DND-41 (cell line): ENCODE results near the gene FRMD8.
A peak's percentile ranks its signal among the peaks of the same experiment; 100 is the strongest.

Experiments used
- ATAC-seq: fragments of 200-7000 bp; cut with Tn5 transposase; 3 replicates; pipeline ENCODE4 v1.9.1; 2021; ENCODE audit warnings: low read depth; ENCODE audit not compliant: insufficient read depth
- DNase-seq: peaks from one replicate; pipeline ENCODE4 v3.0.0-alpha.2; 2020
- H2AFZ ChIP-seq: 2 replicates; pipeline ENCODE4 v1.6.0; 2012; ENCODE audit warnings: low read depth, low read length
- H3K27ac ChIP-seq: 2 replicates; pipeline ENCODE4 v1.5.1; 2012; ENCODE audit warnings: low read length, inconsistent platforms
- H3K27me3 ChIP-seq: fragments of 200-600 bp; sonication (generic); 2 replicates; pipeline ENCODE4 v1.6.0; 2012; ENCODE audit warnings: low read length, mild to moderate bottlenecking, inconsistent platforms; ENCODE audit not compliant: insufficient read depth, poor library complexity
- H3K36me3 ChIP-seq: 2 replicates; pipeline ENCODE4 v1.5.1; 2012; ENCODE audit warnings: low read length, inconsistent platforms; ENCODE audit not compliant: insufficient read depth
- H3K4me1 ChIP-seq: 2 replicates; pipeline ENCODE4 v1.5.1; 2012; ENCODE audit warnings: mild to moderate bottlenecking, low read length; ENCODE audit not compliant: insufficient read depth
- H3K4me2 ChIP-seq: 2 replicates; pipeline ENCODE4 v1.6.0; 2012; ENCODE audit warnings: mild to moderate bottlenecking, moderate library complexity, low read length, inconsistent platforms; ENCODE audit not compliant: insufficient read depth
- H3K4me3 ChIP-seq, 2 experiments: fragments of 200-600 bp in 1 of 2; shearing (Covaris generic) in 1 of 2; 2 replicates each; pipeline ENCODE4 v1.5.1; 2012 to 2016; ENCODE audit warnings: inconsistent platforms in 2 of 2, low read length in 2 of 2, mild to moderate bottlenecking in 2 of 2, low read depth in 1 of 2, moderate library complexity in 1 of 2
- H3K79me2 ChIP-seq: 2 replicates; pipeline ENCODE4 v1.6.0; 2012; ENCODE audit warnings: low read length, inconsistent platforms; ENCODE audit not compliant: insufficient read depth
- H3K9ac ChIP-seq: 2 replicates; pipeline ENCODE4 v1.6.0; 2012; ENCODE audit warnings: low read depth, mild to moderate bottlenecking, inconsistent platforms, low read length, moderate library complexity
- H3K9me3 ChIP-seq: 2 replicates; pipeline ENCODE4 v1.5.1; 2012; ENCODE audit warnings: low read length, moderate library complexity, mild to moderate bottlenecking, inconsistent platforms; ENCODE audit not compliant: insufficient read depth, severe bottlenecking
- H4K20me1 ChIP-seq: 2 replicates; pipeline ENCODE4 v1.6.0; 2012; ENCODE audit warnings: low read length; ENCODE audit not compliant: insufficient read depth
- CTCF ChIP-seq: IDR thresholded peaks from 2 replicates; pipeline ENCODE4 v1.5.1; 2012; ENCODE audit warnings: borderline replicate concordance, low read length, moderate library complexity, mild to moderate bottlenecking; ENCODE audit not compliant: poor library complexity, severe bottlenecking; ENCODE audit errors: extremely low read depth
- EZH2 ChIP-seq: IDR thresholded peaks from 3 replicates; pipeline ENCODE4 v1.6.1; 2012; ENCODE audit warnings: borderline replicate concordance, low read depth, mild to moderate bottlenecking, moderate library complexity, low read length, inconsistent platforms; ENCODE audit not compliant: severe bottlenecking

FRMD8 gene

GRCh38 chr11:65428578-65429067 is 42.2 kb downstream of the FRMD8 start:
- peaks cover 39% of the 10 kb centered on the region for H3K36me3 ChIP-seq
- peak overlapping the region in 1 of 2 experiments; percentile 79; a peak in 1 of 4 replicates for H3K4me3 ChIP-seq
- peak overlapping the region; percentile 86; the same call in 1 of the 2 replicates for H3K4me2 ChIP-seq
- H3K27me3 ChIP-seq, result no peaks in the 10 kb centered on the region
- H3K9ac ChIP-seq, result peak overlapping the region; percentile 98; the same call in 1 of the 2 replicates
- peak overlapping the region; percentile 53; the same call in 1 of the 2 replicates for H3K27ac ChIP-seq
- no peak for ATAC-seq
- peaks cover 61% of the 10 kb centered on the region for H3K4me1 ChIP-seq
- peaks cover 96% of the 10 kb centered on the region for H3K79me2 ChIP-seq
- H4K20me1 ChIP-seq, result peaks cover 83% of the 10 kb centered on the region
- H3K9me3 ChIP-seq, result no peaks in the 10 kb centered on the region
- TF ChIP-seq CTCF, result no peak
- no peak for TF ChIP-seq EZH2
- DNase-seq, result no peak
- H2AFZ ChIP-seq, result no peak overlapping the region

- peak overlapping the region; percentile 86; the same call in 1 of the 2 replicates for H3K4me2 ChIP-seq
- no peak for DNase-seq
- no peak for ATAC-seq
- TF ChIP-seq CTCF (no peak), EZH2 (no peak)
- H3K36me3 ChIP-seq, result peaks cover 36% of the 10 kb centered on the region
- H3K27ac ChIP-seq, result peak overlapping the region; percentile 17; the same call in 1 of the 2 replicates
- H4K20me1 ChIP-seq, result peaks cover 81% of the 10 kb centered on the region
- no peaks in the 10 kb centered on the region for H3K9me3 ChIP-seq
- H3K9ac ChIP-seq, result no peak overlapping the region; the same call in 1 of the 2 replicates
- H3K79me2 ChIP-seq, result peaks cover 96% of the 10 kb centered on the region
- 0 out of 4 replicates have a peak overlapping the region, but pooled peaks of 1 of the 2 experiments have one; percentile 8 for H3K4me3 ChIP-seq
- no peak overlapping the region for H2AFZ ChIP-seq
- no peaks in the 10 kb centered on the region for H3K27me3 ChIP-seq
- peaks cover 61% of the 10 kb centered on the region for H3K4me1 ChIP-seq
Observed at GRCh38 chr11:65429068-65429681, 42.7 kb downstream of the FRMD8 start.

- TF ChIP-seq CTCF (no peak), EZH2 (no peak)
- peaks cover 61% of the 10 kb centered on the region for H3K4me1 ChIP-seq
- no peak overlapping the region for H2AFZ ChIP-seq
- peaks cover 78% of the 10 kb centered on the region for H4K20me1 ChIP-seq
- H3K4me2 ChIP-seq, result peak overlapping the region; percentile 86
- H3K36me3 ChIP-seq, result peaks cover 36% of the 10 kb centered on the region
- H3K9me3 ChIP-seq, result no peaks in the 10 kb centered on the region
- peaks cover 95% of the 10 kb centered on the region for H3K79me2 ChIP-seq
- peak overlapping the region; percentile 62 for H3K27ac ChIP-seq
- no peak overlapping the region; a peak in 1 of 4 replicates for H3K4me3 ChIP-seq
- DNase-seq (peak; percentile 70), ATAC-seq (peak; percentile 41)
- H3K9ac ChIP-seq, result 0 out of 2 replicates have a peak overlapping the region, but pooled peaks have one; percentile 5
- no peaks in the 10 kb centered on the region for H3K27me3 ChIP-seq
Observed at GRCh38 chr11:65429724-65430405, 43.4 kb downstream of the FRMD8 start.
